Right lobe of liver (tissue), 4 donors: ENCODE data around the gene MYL12A.

Experiments
- POLR2A ChIP-seq: fragments of 450-650 bp; IDR thresholded peaks from one replicate; pipeline ENCODE4 v1.6.1; 2017; ENCODE audit warnings: antibody characterized with exemption, mild to moderate bottlenecking
- TF ChIP-seq, protein P1 (sequence below), 4 donors: fragments of 200-600 bp in 3 of 4; fragments of 450-650 bp in 1 of 4; IDR thresholded peaks; one replicate each; pipeline versions ENCODE4 v1.5.1 to v1.8.0; 2016 to 2022; ENCODE audit warnings: antibody characterized with exemption in 4 of 4, mild to moderate bottlenecking in 2 of 4
- donor health status: DM: no; HTN: no; CAD: no.
- donor health status: DM: no; HTN: no; CAD: no.
- donor health status: DM: no; HTN: yes; CAD: no.

DNA sequence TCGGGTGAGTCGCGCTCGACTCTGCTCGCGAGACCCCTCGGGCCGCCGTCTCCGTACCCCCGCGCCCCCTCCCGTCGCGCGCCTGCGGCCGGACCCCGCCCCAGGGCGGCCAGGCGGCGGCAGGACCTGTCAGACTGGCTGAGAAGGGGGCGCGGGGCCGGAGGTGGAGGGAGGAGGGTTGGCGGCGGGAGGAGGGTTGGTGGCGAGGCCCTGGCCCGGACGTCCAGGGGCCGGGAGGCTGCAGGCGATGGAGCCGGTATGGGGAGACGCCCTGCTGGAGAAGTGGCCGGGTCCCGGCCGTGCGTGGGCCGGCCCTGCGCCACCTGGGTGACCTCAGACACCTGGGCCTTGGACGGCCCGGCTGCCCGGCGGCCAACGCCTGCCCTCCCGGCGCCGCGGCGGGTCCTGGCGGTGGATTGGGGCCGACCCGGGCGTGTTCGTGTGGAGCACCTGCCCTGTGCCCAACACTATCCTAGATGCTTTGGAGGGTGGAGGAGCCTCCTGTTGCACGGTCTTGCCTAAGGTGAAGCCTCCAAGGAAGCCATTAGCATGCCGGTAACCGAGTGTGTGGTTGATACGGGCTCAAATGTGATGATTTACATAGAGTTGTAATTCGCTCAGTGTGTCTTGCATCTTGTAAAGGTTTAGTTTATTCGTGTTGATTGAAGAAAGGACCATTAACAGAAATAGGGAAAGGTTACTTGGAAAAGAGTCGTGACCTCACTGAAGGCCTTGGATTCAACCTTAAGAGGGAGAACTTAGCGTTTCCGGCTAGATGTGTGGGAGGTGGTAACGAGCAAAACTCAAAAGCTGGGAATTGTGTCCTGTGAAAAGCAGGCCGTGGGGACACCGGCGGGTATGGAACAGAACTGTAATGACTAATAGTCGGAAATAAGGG is 14.9 kb downstream of the MYL12A start:
- TF ChIP-seq, protein P1, sequence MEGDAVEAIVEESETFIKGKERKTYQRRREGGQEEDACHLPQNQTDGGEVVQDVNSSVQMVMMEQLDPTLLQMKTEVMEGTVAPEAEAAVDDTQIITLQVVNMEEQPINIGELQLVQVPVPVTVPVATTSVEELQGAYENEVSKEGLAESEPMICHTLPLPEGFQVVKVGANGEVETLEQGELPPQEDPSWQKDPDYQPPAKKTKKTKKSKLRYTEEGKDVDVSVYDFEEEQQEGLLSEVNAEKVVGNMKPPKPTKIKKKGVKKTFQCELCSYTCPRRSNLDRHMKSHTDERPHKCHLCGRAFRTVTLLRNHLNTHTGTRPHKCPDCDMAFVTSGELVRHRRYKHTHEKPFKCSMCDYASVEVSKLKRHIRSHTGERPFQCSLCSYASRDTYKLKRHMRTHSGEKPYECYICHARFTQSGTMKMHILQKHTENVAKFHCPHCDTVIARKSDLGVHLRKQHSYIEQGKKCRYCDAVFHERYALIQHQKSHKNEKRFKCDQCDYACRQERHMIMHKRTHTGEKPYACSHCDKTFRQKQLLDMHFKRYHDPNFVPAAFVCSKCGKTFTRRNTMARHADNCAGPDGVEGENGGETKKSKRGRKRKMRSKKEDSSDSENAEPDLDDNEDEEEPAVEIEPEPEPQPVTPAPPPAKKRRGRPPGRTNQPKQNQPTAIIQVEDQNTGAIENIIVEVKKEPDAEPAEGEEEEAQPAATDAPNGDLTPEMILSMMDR (IDR thresholded peaks at IDR 0.05) = no peak
- TF ChIP-seq POLR2A = no peak
